Neural progenitor cell (in vitro differentiated cells): ENCODE data around the gene MAML3.

ENCODE experiments used
- EZH2 ChIP-seq: fragments of 200-600 bp; sonication (generic); IDR thresholded peaks from 2 replicates; pipeline ENCODE4 v1.6.1; 2017; ENCODE audit warnings: antibody characterized with exemption, mild to moderate bottlenecking, moderate library complexity
- EZH2phosphoT487 ChIP-seq: fragments of 200-600 bp; sonication (generic); IDR thresholded peaks from 2 replicates; pipeline ENCODE4 v1.6.1; 2017; ENCODE audit warnings: antibody characterized with exemption
- TF ChIP-seq, protein P1 (sequence below): fragments of 200-600 bp; sonication (generic); IDR thresholded peaks from 2 replicates; pipeline ENCODE4 v1.5.1; 2017; ENCODE audit warnings: antibody characterized with exemption, mild to moderate bottlenecking

DNA sequence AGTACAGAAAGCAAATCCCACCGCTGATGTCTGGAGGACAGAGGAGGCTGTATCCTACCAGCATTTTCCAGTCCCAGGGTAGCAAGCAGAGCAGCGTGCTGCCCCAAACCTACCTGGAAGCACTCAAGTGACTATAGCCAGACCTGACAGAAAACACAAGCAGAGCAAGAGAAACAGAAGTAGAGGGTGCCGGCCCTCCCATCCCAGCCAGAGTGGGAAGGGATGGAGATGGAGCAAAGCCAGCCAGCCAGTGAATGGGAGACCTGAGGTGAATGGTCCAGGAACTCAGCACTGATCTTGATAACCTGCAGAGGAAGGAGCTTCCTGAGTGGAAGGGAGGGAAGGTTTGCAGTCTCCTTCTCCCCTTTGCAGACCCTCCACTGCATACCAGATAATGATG lies 185.2 kb downstream of the MAML3 start:
- TF ChIP-seq, protein P1, sequence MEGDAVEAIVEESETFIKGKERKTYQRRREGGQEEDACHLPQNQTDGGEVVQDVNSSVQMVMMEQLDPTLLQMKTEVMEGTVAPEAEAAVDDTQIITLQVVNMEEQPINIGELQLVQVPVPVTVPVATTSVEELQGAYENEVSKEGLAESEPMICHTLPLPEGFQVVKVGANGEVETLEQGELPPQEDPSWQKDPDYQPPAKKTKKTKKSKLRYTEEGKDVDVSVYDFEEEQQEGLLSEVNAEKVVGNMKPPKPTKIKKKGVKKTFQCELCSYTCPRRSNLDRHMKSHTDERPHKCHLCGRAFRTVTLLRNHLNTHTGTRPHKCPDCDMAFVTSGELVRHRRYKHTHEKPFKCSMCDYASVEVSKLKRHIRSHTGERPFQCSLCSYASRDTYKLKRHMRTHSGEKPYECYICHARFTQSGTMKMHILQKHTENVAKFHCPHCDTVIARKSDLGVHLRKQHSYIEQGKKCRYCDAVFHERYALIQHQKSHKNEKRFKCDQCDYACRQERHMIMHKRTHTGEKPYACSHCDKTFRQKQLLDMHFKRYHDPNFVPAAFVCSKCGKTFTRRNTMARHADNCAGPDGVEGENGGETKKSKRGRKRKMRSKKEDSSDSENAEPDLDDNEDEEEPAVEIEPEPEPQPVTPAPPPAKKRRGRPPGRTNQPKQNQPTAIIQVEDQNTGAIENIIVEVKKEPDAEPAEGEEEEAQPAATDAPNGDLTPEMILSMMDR, result no peak
- TF ChIP-seq EZH2 (no peak), EZH2phosphoT487 (no peak)
